ENCODE data around the gene SLC35A1.

- no peak for TF ChIP-seq CTCF (IDR thresholded peaks at IDR 0.05)
- no peak for TF ChIP-seq POLR2A (IDR thresholded peaks at IDR 0.05)
- TF ChIP-seq POLR2AphosphoS5 (IDR thresholded peaks at IDR 0.05): no peak
These were observed 88.2 kb downstream of the SLC35A1 start for GRCh38 chr6:87561017-87561416.
